SHP77 (cell line): Measurements from ENCODE around the gene TCTN1.
"Not testable (repeated sequence)": the region's sequence is repeated elsewhere in the genome, so short reads cannot be mapped to it uniquely, and the experiment has no call there.

ENCODE experiments used
- DNase-seq, 2 experiments: peaks; one replicate each; lab custom pipeline; 2025; lab: John Stamatoyannopoulos, UW

TCTN1 gene

GRCh38 chr12:110638796-110639195, 24.9 kb downstream of the TCTN1 start:
- DNase-seq: no peak

- DNase-seq: no peak
Measured at GRCh38 chr12:110639336-110640141, 25.6 kb downstream of the TCTN1 start.

GRCh38 chr12:110640275-110641025, 26.5 kb downstream of the TCTN1 start:
- DNase-seq: no peak

GRCh38 chr12:110641521-110641920, 27.6 kb downstream of the TCTN1 start:
- no peak for DNase-seq

- DNase-seq: no peak
Measured at GRCh38 chr12:110647631-110648040, 33.7 kb downstream of the TCTN1 start.

- DNase-seq: no peak
Measured at GRCh38 chr12:110649341-110649847, 35.5 kb downstream of the TCTN1 start.

GRCh38 chr12:110654238-110654637, 40.3 kb downstream of the TCTN1 start:
- not testable (repeated sequence) for DNase-seq

- DNase-seq: no peak
Measured at GRCh38 chr12:110656071-110656655, 42.2 kb downstream of the TCTN1 start.

- DNase-seq: no peak
Measured at GRCh38 chr12:110657747-110658146, 43.8 kb downstream of the TCTN1 start.

GRCh38 chr12:110658242-110658641, 44.3 kb downstream of the TCTN1 start:
- no peak for DNase-seq

- no peak for DNase-seq
Measured at GRCh38 chr12:110658878-110659277, 44.9 kb downstream of the TCTN1 start.

- no peak for DNase-seq
Measured at GRCh38 chr12:110661337-110661972, 47.5 kb downstream of the TCTN1 start.

- DNase-seq: no peak
Measured at GRCh38 chr12:110666892-110667291, 53.0 kb downstream of the TCTN1 start.

- DNase-seq: no peak
Measured at GRCh38 chr12:110667671-110668070, 53.7 kb downstream of the TCTN1 start.

- no peak for DNase-seq
Measured at GRCh38 chr12:110668480-110669192, 54.7 kb downstream of the TCTN1 start.

- DNase-seq: no peak
Measured at GRCh38 chr12:110669193-110669502, 55.2 kb downstream of the TCTN1 start.

- no peak for DNase-seq
Measured at GRCh38 chr12:110670161-110670701, 56.3 kb downstream of the TCTN1 start.

GRCh38 chr12:110676171-110676570, 62.2 kb downstream of the TCTN1 start:
- no peak for DNase-seq

GRCh38 chr12:110677206-110677911, 63.4 kb downstream of the TCTN1 start:
- no peak for DNase-seq

GRCh38 chr12:110677982-110678381, 64.1 kb downstream of the TCTN1 start:
- DNase-seq: no peak

GRCh38 chr12:110679201-110679600, 65.3 kb downstream of the TCTN1 start:
- DNase-seq: no peak
